H1 (cell line): ENCODE data around the gene PKNOX1. TPM values are rescaled to one million over a fixed set of nuclear protein-coding genes. Genes with fewer than 3 reads are reported as not detected.

Experiments
- CTCF ChIA-PET: fragments of 300-600 bp; sonication (Branson Sonifier 250); formaldehyde crosslinking; loops from one replicate; lab custom pipeline; 2021; ENCODE audit not compliant: partially characterized antibody; lab: Charles Lee
- POLR2A ChIA-PET: fragments of 300-600 bp; sonication (Branson Sonifier 250); formaldehyde crosslinking; loops from one replicate; lab custom pipeline; 2021; ENCODE audit warnings: inconsistent platforms; ENCODE audit not compliant: partially characterized antibody; lab: Charles Lee
- DNase-seq, 2 experiments: peaks; one replicate each; pipeline versions ENCODE4 v3.0.0 to v3.0.0-alpha.2; 2010 to 2022; ENCODE audit warnings: low spot score in 2 of 2, low read depth in 1 of 2, mixed read lengths in 1 of 2
- FAIRE-seq: peaks from 2 replicates; lab custom pipeline; 2011; peaks lifted over from hg19 to GRCh38; lab: Jason Lieb, UNC
- H2AFZ ChIP-seq: 2 replicates; pipeline ENCODE4 v1.8.1; 2012; ENCODE audit warnings: low read length, inconsistent platforms
- H2AK5ac ChIP-seq: 2 replicates; pipeline ENCODE4 v1.6.1; 2013; ENCODE audit warnings: low read depth, low read length
- H2BK120ac ChIP-seq: replicated peaks from 2 replicates; pipeline ENCODE3; 2013; ENCODE audit warnings: low read depth, low read length, inconsistent platforms
- H2BK12ac ChIP-seq: 2 replicates; pipeline ENCODE4 v1.6.1; 2013; ENCODE audit warnings: low read depth, low read length
- H2BK15ac ChIP-seq: 2 replicates; pipeline ENCODE4 v1.6.1; 2013; ENCODE audit warnings: low read length
- H2BK20ac ChIP-seq: 2 replicates; pipeline ENCODE4 v1.6.1; 2013; ENCODE audit warnings: low read length
- H2BK5ac ChIP-seq: 2 replicates; pipeline ENCODE4 v1.6.1; 2013; ENCODE audit warnings: low read depth, low read length
- H3K14ac ChIP-seq: 2 replicates; pipeline ENCODE4 v1.6.1; 2013; ENCODE audit warnings: inconsistent platforms; ENCODE audit not compliant: insufficient read length
- H3K18ac ChIP-seq: 2 replicates; pipeline ENCODE4 v1.6.1; 2013; ENCODE audit warnings: low read length; ENCODE audit errors: extremely low read depth
- H3K23ac ChIP-seq: 2 replicates; pipeline ENCODE4 v1.6.1; 2013; ENCODE audit warnings: inconsistent platforms; ENCODE audit not compliant: insufficient read length
- H3K23me2 ChIP-seq: 2 replicates; pipeline ENCODE4 v1.6.1; 2013; ENCODE audit warnings: low read depth, low read length
- H3K27ac ChIP-seq: 2 replicates; pipeline ENCODE4 v1.6.1; 2011; ENCODE audit warnings: low read depth, low read length, inconsistent platforms
- H3K27me3 ChIP-seq, 4 experiments: replicated peaks in 1 of 4; 1 replicate in 1 of 4; 2 replicates in 3 of 4; pipeline versions ENCODE4 v1.6.1 to v1.8.1; 2011 to 2013; ENCODE audit warnings: low read length in 3 of 4, mild to moderate bottlenecking in 3 of 4, inconsistent platforms in 2 of 4, mixed read lengths in 2 of 4, moderate library complexity in 1 of 4; ENCODE audit not compliant: control insufficient read depth in 3 of 4, insufficient read depth in 3 of 4; ENCODE audit errors: extremely low read depth in 1 of 4
- H3K36me3 ChIP-seq, 4 experiments: 2 replicates each; pipeline versions ENCODE4 v1.6.1 to v1.8.1; 2011 to 2013; ENCODE audit warnings: mild to moderate bottlenecking in 4 of 4, low read length in 3 of 4, moderate library complexity in 2 of 4, control low read depth in 1 of 4, inconsistent platforms in 1 of 4; ENCODE audit not compliant: insufficient read depth in 4 of 4, control insufficient read depth in 2 of 4
- H3K4ac ChIP-seq: replicated peaks from 2 replicates; pipeline ENCODE3; 2013; ENCODE audit warnings: low read length, low read depth, mixed read lengths, inconsistent platforms; ENCODE audit not compliant: insufficient read length
- H3K4me1 ChIP-seq, 4 experiments: replicated peaks in 1 of 4; 1 replicate in 1 of 4; 2 replicates in 3 of 4; pipeline versions ENCODE4 v1.6.1 to v1.8.1; 2011 to 2013; ENCODE audit warnings: low read length in 3 of 4, inconsistent platforms in 2 of 4, mixed read lengths in 1 of 4; ENCODE audit not compliant: insufficient read depth in 4 of 4, control insufficient read depth in 3 of 4
- H3K4me2 ChIP-seq, 2 experiments: 2 replicates each; pipeline versions ENCODE4 v1.6.1 to v1.8.1; 2011 to 2013; ENCODE audit warnings: low read depth in 2 of 2, low read length in 2 of 2, control low read depth in 1 of 2, inconsistent platforms in 1 of 2, mild to moderate bottlenecking in 1 of 2; ENCODE audit not compliant: insufficient read depth in 1 of 2
- H3K4me3 ChIP-seq, 4 experiments: fragments of 200-600, 300-600 bp in 1 of 4; sonication (generic), shearing (Covaris generic), sonication (Bioruptor Twin) in 1 of 4; 2 replicates each; pipeline versions ENCODE4 v1.5.1 to v1.8.1; 2011 to 2016; ENCODE audit warnings: low read length in 4 of 4, low read depth in 3 of 4, control low read depth in 2 of 4, inconsistent platforms in 2 of 4, mild to moderate bottlenecking in 2 of 4, mixed read lengths in 1 of 4, moderate library complexity in 1 of 4; ENCODE audit not compliant: insufficient read depth in 2 of 4; ENCODE audit errors: extremely low read depth in 1 of 4
- H3K56ac ChIP-seq: replicated peaks from 2 replicates; pipeline ENCODE3; 2013; ENCODE audit warnings: low read depth, mild to moderate bottlenecking, mixed read lengths, low read length, inconsistent platforms; ENCODE audit not compliant: insufficient read length
- H3K79me1 ChIP-seq: 2 replicates; pipeline ENCODE4 v1.6.1; 2013; ENCODE audit warnings: low read depth, low read length, control low read depth
- H3K79me2 ChIP-seq, 2 experiments: 2 replicates each; pipeline versions ENCODE4 v1.6.1 to v1.8.1; 2012 to 2013; ENCODE audit warnings: low read length in 2 of 2, mild to moderate bottlenecking in 2 of 2, inconsistent platforms in 1 of 2; ENCODE audit not compliant: insufficient read depth in 2 of 2, control insufficient read depth in 1 of 2
- H3K9ac ChIP-seq, 4 experiments: replicated peaks in 1 of 4; 1 replicate in 1 of 4; 2 replicates in 3 of 4; pipeline versions ENCODE4 v1.6.1 to v1.8.1; 2011 to 2013; ENCODE audit warnings: low read depth in 3 of 4, low read length in 3 of 4, control low read depth in 2 of 4, mild to moderate bottlenecking in 2 of 4, moderate library complexity in 2 of 4, inconsistent platforms in 1 of 4; ENCODE audit errors: extremely low read depth in 1 of 4
- H3K9me3 ChIP-seq, 2 experiments: 2 replicates each; pipeline versions ENCODE4 v1.6.1 to v1.8.1; 2012 to 2013; ENCODE audit warnings: mild to moderate bottlenecking in 2 of 2, moderate library complexity in 2 of 2, control low read depth in 1 of 2, inconsistent platforms in 1 of 2, low read depth in 1 of 2, low read length in 1 of 2, mixed read lengths in 1 of 2; ENCODE audit not compliant: insufficient read depth in 2 of 2
- H4K20me1 ChIP-seq, 2 experiments: replicated peaks in 1 of 2; 2 replicates each; pipeline versions ENCODE3 to v1.8.1; 2011 to 2013; ENCODE audit warnings: inconsistent platforms in 2 of 2, low read length in 2 of 2, mild to moderate bottlenecking in 1 of 2; ENCODE audit not compliant: insufficient read depth in 2 of 2, control insufficient read depth in 1 of 2
- H4K5ac ChIP-seq: 2 replicates; pipeline ENCODE4 v1.6.1; 2013; ENCODE audit warnings: low read length, low read depth, mixed read lengths, inconsistent platforms; ENCODE audit not compliant: insufficient read length
- H4K8ac ChIP-seq: 2 replicates; pipeline ENCODE4 v1.8.0; 2013; ENCODE audit warnings: mild to moderate bottlenecking, moderate library complexity, low read length, inconsistent platforms; ENCODE audit not compliant: insufficient read depth; ENCODE audit errors: extremely low read depth
- H4K91ac ChIP-seq: replicated peaks from 2 replicates; pipeline ENCODE3; 2013; ENCODE audit warnings: low read length, mixed read lengths, inconsistent platforms; ENCODE audit not compliant: insufficient read length
- BCL11A ChIP-seq, 2 experiments: IDR thresholded peaks; one replicate each; pipeline ENCODE4 v1.6.1; 2011; ENCODE audit warnings: low read depth in 2 of 2, low read length in 2 of 2, mild to moderate bottlenecking in 2 of 2
- CBX8 ChIP-seq: fragments of 300-800, 300-1000 bp; sonication (generic); IDR thresholded peaks from 2 replicates; pipeline ENCODE4 v1.7.1; 2016; ENCODE audit warnings: low read depth, low read length, borderline replicate concordance
- CHD1 ChIP-seq: IDR thresholded peaks from 2 replicates; pipeline ENCODE4 v1.6.1; 2012; ENCODE audit warnings: low read depth, low read length, improper control_type of control experiment
- FOSL1 ChIP-seq: IDR thresholded peaks from 2 replicates; pipeline ENCODE4 v1.6.1; 2011; ENCODE audit warnings: mild to moderate bottlenecking, low read depth, low read length, moderate library complexity; ENCODE audit not compliant: insufficient read depth
- JUN ChIP-seq: IDR thresholded peaks from 2 replicates; pipeline ENCODE4 v1.6.1; 2011; ENCODE audit warnings: low read depth, mild to moderate bottlenecking, improper control_type of control experiment, low read length
- NANOG ChIP-seq: IDR thresholded peaks from 2 replicates; pipeline ENCODE4 v1.6.1; 2011; ENCODE audit warnings: low read length, low read depth, mild to moderate bottlenecking, inconsistent platforms; ENCODE audit not compliant: insufficient read depth, poor library complexity, severe bottlenecking
- POLR2A ChIP-seq, 2 experiments: IDR thresholded peaks; 1 replicate in 1 of 2; 2 replicates in 1 of 2; pipeline ENCODE4 v1.6.1; 2011; ENCODE audit warnings: low read depth in 2 of 2, low read length in 2 of 2, mild to moderate bottlenecking in 2 of 2; ENCODE audit errors: control extremely low read depth in 1 of 2
- POLR2AphosphoS5 ChIP-seq: IDR thresholded peaks from 2 replicates; pipeline ENCODE4 v1.6.1; 2011; ENCODE audit warnings: low read depth, low read length
- RXRA ChIP-seq: IDR thresholded peaks from 2 replicates; pipeline ENCODE4 v1.6.1; 2011; ENCODE audit warnings: low read depth, mild to moderate bottlenecking, low read length, moderate library complexity; ENCODE audit not compliant: insufficient read depth
- SAP30 ChIP-seq: fragments of 300-600 bp; sonication (generic); IDR thresholded peaks from 2 replicates; pipeline ENCODE4 v1.7.1; 2012; ENCODE audit warnings: low read length, moderate library complexity, mild to moderate bottlenecking, inconsistent platforms; ENCODE audit not compliant: insufficient read depth, insufficient replicate concordance
- SP4 ChIP-seq: IDR thresholded peaks from 2 replicates; pipeline ENCODE4 v1.6.1; 2012; ENCODE audit warnings: low read length, inconsistent platforms
- YY1 ChIP-seq: IDR thresholded peaks from 2 replicates; pipeline ENCODE4 v1.6.1; 2011; ENCODE audit warnings: low read depth, mild to moderate bottlenecking, low read length
- ZNF274 ChIP-seq: IDR thresholded peaks from 2 replicates; pipeline ENCODE4 v1.7.0; 2012; ENCODE audit warnings: low read length, borderline replicate concordance; ENCODE audit errors: extremely low read depth
- WGBS, 2 experiments: shearing (Covaris generic) in 1 of 2; methylation state at CpG; one replicate each; pipeline versions ENCODE4 v1.1.6 to v1.1.7; 2013 to 2015; ENCODE audit warnings: low lambda C conversion rate in 2 of 2, mixed read lengths in 2 of 2, inconsistent platforms in 1 of 2, low coverage in 1 of 2, missing lambda C conversion rate in 1 of 2; ENCODE audit not compliant: insufficient replicate concordance in 2 of 2, insufficient coverage in 1 of 2, insufficient read length in 1 of 2; ENCODE audit errors: extremely low coverage in 1 of 2, missing lambda C conversion rate in 1 of 2; 5-methylcytosine and 5-hydroxymethylcytosine counted together
- polyA plus RNA-seq, 7 experiments: library from polyadenylated mRNA; depleted of rRNA in 3 of 7; stranded (reverse) in 5 of 7; unstranded in 2 of 7; fragments of >200 nt in 5 of 7; fragments of 200-250 nt in 2 of 7; gene quantifications; 1 replicate in 5 of 7; 2 replicates in 1 of 7; 4 replicates in 1 of 7; pipeline versions ENCODE4 v1.2.1 to v1.2.3, GENCODE V29; 2011 to 2013; ENCODE audit warnings: missing spikeins in 2 of 7, mixed read lengths in 2 of 7
- total RNA-seq: library from RNA; stranded (reverse); fragmentation: NEBNext Ultra II Directional; extraction: Animal tissue kit (Norgen Biotek cat#: 25700); gene quantifications from 2 replicates; pipeline ENCODE4 v1.2.1, GENCODE V29; 2021
- TF ChIP-seq, protein P1 (sequence below): IDR thresholded peaks from 2 replicates; pipeline ENCODE4 v1.6.1; 2011; ENCODE audit warnings: low read length, improper control_type of control experiment

Gene PKNOX1
- total and polyA plus RNA-seq, 2 of the 8 experiments (the other 6 are each of a cell fraction or from before 2014, with no cell fraction given) = 20.4 to 31.9 TPM

GRCh38 chr21:43006874-43007208 is 32.5 kb downstream of the PKNOX1 start:
- Histone ChIP-seq H3K36me3 (peaks cover 5 to 23% (median 15%) of the 10 kb centered on the region in 4 experiments; a peak in 7 of 8 replicates), H2BK20ac (no peak overlapping the region), H3K23ac (no peak overlapping the region), H4K5ac (no peak overlapping the region), H3K4me2 (no peak overlapping the region), H3K79me1 (0 out of 2 replicates have a peak, but pooled peaks cover 2% of the 10 kb centered on the region), H2BK15ac (no peak overlapping the region), H3K18ac (no peak overlapping the region), H3K27me3 (no peaks in the 10 kb centered on the region), H3K56ac (no peak overlapping the region), H4K8ac (no peak overlapping the region), H4K91ac (no peak overlapping the region), H3K23me2 (no peaks in the 10 kb centered on the region), H3K79me2 (no peaks in the 10 kb centered on the region), H2BK5ac (no peak overlapping the region), H3K9me3 (no peaks in the 10 kb centered on the region), H2AK5ac (no peak overlapping the region), H3K4ac (no peak overlapping the region), H3K4me3 (no peak overlapping the region), H2AFZ (no peak overlapping the region), H3K9ac (no peak overlapping the region), H2BK120ac (no peak overlapping the region), H2BK12ac (no peak overlapping the region), H3K27ac (no peak overlapping the region), H3K4me1 (peaks cover 0 to 3% (median 1%) of the 10 kb centered on the region in 4 experiments; a peak in 2 of 7 replicates), H3K14ac (no peak overlapping the region), H4K20me1 (no peaks in the 10 kb centered on the region)
- POLR2A ChIA-PET = interaction anchor here (0.8 to 1.3 kb wide), 2 partner anchors 11 to 50 kb away, joined by 3 to 4 read pairs; no protein-coding TSS in a partner anchor
- DNase-seq (no peak), FAIRE-seq (no peak)
- 85% methylated on average over 4 of the region's 4 CpGs; no CpG with 5 or more reads in 1 of the 2 experiments for WGBS, 2 experiments
- CTCF ChIA-PET = no interaction called here
- TF ChIP-seq POLR2AphosphoS5 = no peak
- no peak for TF ChIP-seq YY1
- TF ChIP-seq, protein P1, sequence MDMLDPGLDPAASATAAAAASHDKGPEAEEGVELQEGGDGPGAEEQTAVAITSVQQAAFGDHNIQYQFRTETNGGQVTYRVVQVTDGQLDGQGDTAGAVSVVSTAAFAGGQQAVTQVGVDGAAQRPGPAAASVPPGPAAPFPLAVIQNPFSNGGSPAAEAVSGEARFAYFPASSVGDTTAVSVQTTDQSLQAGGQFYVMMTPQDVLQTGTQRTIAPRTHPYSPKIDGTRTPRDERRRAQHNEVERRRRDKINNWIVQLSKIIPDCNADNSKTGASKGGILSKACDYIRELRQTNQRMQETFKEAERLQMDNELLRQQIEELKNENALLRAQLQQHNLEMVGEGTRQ = no peak
- TF ChIP-seq CBX8 = no peak
- no peak for TF ChIP-seq JUN
- no peak for TF ChIP-seq POLR2A (IDR thresholded peaks at IDR 0.05; ENCODE audit: control extremely low read depth in 1 of 2, low read depth in 2 of 2, low read length in 2 of 2)
- no peak for TF ChIP-seq SP4
- no peak for TF ChIP-seq BCL11A (IDR thresholded peaks at IDR 0.05; ENCODE audit: low read depth in 2 of 2, low read length in 2 of 2)
- TF ChIP-seq RXRA = no peak
- TF ChIP-seq SAP30 = no peak
- no peak for TF ChIP-seq NANOG
- no peak for TF ChIP-seq CHD1
- no peak for TF ChIP-seq FOSL1
- no peak for TF ChIP-seq ZNF274
